DND-41 (cell line): ENCODE results near the gene SPATC1L.

Experiments used
- CTCF ChIP-seq: IDR thresholded peaks from 2 replicates; pipeline ENCODE4 v1.5.1; 2012; ENCODE audit warnings: borderline replicate concordance, low read length, moderate library complexity, mild to moderate bottlenecking; ENCODE audit not compliant: poor library complexity, severe bottlenecking; ENCODE audit errors: extremely low read depth
- EZH2 ChIP-seq: IDR thresholded peaks from 3 replicates; pipeline ENCODE4 v1.6.1; 2012; ENCODE audit warnings: borderline replicate concordance, low read depth, mild to moderate bottlenecking, moderate library complexity, low read length, inconsistent platforms; ENCODE audit not compliant: severe bottlenecking

GRCh38 chr21:46119144-46119636 lies 65.1 kb downstream of the SPATC1L start:
- TF ChIP-seq CTCF: no peak
- TF ChIP-seq EZH2: no peak
